GM19438 (cell line): Measurements from ENCODE around the gene CNKSR3.

ENCODE experiments used
- ATAC-seq: cut with Tn5 transposase; IDR thresholded peaks from one replicate; pipeline ENCODE4 v1.9.1; 2021; ENCODE audit warnings: low read depth; ENCODE audit not compliant: unreplicated experiment

Gene CNKSR3

DNA sequence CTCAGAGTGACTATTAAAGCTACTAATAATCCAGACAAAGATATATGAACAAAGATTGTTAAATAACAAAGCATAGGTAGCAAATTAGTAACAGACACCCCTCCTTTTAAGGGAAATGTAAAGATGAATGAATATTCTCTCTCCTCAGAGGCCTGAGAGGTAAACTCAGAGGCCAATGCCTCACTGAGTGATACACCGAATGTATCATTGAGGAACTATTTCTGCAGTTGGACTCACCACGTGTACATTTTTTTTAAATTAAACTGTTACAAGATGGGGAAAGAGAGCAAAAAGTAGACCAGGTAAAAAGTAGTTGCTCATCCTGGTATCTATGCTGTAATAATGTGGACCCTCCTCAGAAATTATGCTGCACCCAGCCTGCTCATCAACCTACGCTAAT, 81.6 kb downstream of the CNKSR3 start:
- no peak for ATAC-seq

GRCh38 chr6:154427446-154427845, 83.0 kb downstream of the CNKSR3 start:
- ATAC-seq = no peak

- no peak for ATAC-seq
Observed at GRCh38 chr6:154426997-154427396, 83.5 kb downstream of the CNKSR3 start.

GRCh38 chr6:154425034-154425433, 85.5 kb downstream of the CNKSR3 start:
- ATAC-seq = no peak

DNA sequence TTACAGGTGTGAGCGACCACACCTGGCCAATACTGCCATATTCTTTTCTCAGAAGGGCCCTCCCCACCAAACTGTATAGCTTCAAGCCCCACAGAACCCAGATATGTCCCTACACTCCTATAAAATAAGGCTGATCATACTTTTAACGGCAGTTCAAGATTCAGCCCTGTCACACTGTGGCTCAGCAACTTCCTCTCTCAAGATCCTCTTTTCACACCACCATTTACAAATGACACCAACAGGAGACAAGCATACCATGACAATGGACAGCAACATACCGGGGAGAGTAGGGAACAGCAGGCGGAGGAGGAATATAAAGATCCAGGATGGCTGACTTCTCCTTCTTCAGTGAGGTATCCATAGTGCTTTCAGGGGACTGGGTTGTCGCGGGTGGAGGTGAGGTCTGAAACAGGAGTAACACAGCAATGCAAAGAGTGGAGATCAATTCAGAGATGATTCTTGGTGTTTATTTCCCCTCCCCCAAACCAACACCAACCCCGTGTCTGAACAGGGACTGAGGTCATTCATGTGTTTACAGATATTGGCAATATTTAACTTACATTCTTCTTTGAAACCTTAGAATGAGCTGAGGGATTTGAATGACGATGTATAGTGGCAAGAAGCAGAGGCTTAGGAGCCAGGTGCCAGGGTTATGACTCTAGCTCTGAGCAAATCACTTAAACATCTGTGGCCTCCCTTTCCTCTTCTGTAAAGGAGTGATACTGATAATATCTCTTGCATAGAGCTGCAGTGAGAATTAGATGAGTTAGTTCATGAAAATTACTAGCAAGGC, 96.3 kb downstream of the CNKSR3 start:
- peak; percentile 63 for ATAC-seq

DNA sequence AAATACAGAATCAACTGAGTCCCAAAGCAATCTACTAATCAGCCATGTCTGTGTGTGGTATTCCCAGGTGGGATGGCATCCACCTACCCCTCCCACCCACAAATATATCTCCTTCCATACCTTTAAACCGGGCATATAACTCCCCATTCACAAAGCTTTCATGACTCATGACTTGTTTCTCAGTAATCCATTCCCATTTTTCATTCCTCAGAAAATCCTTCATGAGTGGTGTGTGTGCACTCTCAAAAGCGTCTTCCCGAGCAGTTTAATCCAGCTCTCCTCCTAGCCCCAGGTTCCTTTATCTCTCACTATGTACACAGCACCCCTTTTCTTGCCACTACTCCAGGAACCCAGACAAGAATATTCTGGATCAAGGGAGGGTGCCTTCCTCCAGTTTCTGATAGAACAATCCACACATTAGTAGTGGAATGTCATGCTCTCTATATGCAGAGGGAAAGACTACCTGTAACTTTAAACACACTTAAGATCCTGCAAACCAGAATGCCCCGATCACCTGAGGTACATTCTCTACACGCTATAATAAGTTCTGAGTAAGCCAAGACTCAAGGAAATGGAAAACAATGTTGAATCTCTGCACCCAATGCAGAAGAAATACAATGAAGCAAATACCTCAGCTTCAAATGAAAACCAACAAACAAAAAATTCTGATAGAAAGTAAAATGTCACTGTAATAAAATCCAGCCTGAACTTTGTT, 98.2 kb downstream of the CNKSR3 start:
- ATAC-seq = no peak

DNA sequence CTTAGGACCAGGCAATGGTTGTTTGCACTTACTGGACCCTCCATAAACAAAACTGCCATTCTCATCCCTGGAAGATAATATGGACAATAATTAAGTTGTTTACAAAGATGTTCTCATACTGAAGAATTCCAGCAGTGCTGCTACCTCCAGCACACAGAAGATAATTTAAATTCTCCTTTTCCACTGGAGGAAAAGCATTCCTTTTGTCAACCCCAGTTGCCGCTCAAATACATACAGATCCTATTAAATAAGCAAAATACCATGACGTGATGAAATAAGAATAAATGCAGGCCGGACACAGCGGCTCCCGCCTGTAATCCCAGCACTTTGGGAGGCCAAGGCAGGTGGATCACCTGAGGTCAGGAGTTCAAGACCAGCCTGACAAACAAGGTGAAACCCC, 99.4 kb downstream of the CNKSR3 start:
- ATAC-seq = no peak

- peak; percentile 36 for ATAC-seq
Observed at GRCh38 chr6:154410619-154411072, 99.8 kb downstream of the CNKSR3 start.

DNA sequence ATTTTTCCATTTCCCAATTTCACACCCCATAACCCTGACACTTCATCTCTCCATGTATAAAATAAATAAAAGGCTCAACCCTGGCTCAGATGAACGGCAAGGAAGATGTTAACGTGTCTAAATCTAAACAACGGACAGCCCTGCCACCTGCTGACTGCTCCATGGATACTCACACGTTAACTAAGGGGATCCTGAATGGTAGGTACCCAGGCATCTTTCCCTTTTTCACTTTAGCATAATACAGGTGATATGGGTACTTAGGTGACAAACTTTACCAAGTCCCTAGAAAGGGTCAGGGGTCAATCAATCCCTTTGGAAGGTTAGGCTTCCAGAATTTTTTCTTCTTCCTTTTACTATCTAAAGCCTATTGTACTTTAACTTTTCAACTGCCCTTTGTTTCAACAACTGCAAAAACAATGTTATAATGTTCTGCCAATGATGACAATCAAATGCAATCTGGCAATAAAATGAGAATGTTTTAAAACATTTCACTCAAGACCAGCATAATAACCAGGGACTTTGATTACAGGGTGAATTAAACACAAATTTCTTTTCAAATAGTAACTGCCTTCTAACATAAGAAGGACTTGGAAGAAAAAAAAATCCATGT, 101.5 kb downstream of the CNKSR3 start:
- ATAC-seq = no peak

DNA sequence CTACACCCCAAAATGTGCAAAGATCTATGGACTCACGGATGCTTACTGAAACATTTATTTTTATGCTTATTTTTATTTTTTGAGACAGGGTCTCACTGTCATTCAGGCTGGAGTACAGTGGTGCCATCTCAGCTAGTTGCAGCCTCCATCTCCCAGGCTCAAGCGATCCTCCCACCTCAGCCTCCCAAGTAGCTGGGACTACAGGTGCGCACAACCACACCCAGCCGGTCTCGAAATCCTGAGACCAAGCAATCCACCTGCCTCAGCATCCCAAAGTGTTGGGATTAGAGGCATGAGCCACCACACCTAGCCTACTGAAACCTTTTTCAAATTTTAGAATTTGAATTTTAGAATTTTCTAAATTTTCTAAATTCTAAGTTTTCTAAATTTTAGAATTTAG, 103.0 kb downstream of the CNKSR3 start:
- no peak for ATAC-seq

DNA sequence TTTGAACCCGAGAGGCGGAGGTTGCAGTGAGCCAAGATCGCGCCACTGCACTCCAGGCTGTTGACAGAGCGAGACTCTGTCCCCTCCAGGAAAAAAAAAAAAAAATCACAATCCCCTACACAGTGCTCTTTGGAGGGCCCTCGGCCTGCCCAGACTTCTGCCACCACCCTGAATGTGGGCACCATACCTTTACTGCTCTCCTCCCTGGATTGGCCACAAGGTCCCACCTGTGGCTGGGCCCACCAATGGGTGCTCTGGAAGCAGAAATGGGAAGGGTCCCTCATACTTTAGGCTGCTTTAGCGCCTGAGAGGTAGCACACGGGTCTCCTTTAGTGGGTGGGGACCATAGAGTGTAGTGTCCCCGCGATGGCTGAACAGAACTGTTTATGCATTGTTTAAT, 103.6 kb downstream of the CNKSR3 start:
- ATAC-seq = no peak

GRCh38 chr6:154406301-154406700, 104.2 kb downstream of the CNKSR3 start:
- ATAC-seq = no peak

DNA sequence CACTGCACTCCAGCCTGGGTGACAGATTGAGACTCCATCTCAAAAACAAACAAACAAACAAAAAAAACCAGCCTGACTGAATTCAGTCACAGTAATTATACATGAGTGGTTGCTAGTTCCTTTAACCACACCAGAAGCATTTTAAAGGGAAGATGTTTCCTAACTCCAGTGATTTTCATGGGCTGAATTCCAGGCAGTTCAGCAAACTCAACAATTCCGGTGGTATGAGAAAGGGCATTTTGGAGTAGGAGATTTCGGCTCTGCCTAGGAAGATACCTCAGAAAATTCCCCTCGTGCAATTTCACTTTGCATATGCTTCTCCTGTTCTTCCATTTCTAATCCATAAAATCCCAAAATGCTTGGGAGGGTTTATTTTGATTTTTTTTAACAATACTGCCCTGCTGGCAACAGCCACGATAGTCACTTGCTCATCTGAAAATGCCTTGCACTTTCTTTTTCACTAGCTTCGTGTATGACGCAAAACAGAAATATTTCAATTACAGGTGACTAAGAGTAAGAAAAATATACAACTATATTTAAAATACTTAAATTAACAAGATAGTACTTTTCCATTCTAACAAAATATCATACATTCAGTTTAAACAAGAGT, 105.6 kb downstream of the CNKSR3 start:
- peak; percentile 50 for ATAC-seq

- ATAC-seq = no peak
Observed at GRCh38 chr6:154403788-154404187, 106.7 kb downstream of the CNKSR3 start.

- ATAC-seq = no peak
Observed at GRCh38 chr6:154402081-154402780, 108.3 kb downstream of the CNKSR3 start.

DNA sequence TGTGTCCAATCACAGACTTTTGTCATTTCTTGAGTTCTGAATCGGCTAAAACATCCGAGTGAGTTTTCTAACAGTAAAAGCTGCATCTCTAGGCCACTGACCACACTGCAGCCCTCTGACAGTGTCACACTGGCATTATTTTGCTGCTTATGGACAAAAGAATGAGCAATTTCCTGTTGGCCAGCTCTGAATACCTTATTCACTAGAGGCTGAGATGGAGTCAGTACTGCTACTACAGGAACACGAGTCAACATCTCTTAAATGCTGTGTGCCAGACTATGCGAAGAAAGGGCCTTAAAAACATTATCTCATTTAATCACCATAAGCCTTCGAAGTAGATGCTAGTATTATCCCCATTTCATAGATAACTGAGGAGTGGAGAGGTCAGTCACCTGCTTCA, 111.4 kb downstream of the CNKSR3 start:
- ATAC-seq = no peak

DNA sequence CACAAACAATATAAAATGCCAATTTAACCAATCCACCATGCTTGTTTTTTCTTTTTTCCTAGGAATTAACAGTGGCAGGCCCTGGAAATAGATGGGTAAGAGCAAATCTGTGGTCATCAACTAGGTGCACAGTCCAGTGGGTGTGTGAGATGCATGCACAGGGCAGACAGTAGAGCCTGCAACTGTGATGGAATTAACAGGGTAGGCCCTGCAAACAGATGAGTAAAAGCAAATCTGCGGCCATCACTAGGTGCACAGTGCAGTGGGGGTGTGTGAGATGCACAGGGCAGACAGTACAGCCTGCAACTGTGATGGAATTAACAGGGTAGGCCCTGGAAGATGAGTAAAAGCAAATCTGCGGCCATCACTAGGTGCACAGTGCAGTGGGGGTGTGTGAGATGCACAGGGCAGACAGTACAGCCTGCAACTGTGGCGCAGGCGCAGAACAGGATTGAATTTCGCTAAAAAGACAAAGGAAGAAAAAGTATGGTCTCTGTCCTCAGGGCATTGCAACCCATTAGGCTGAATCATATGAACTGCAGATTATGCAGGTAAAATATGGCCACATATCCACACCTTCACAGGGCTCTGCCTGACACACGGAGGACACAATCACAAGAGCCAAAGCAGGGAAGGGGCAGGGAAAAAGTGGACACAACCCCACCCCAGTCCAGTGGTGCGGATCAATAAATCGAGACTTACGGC, 112.8 kb downstream of the CNKSR3 start:
- ATAC-seq = no peak

GRCh38 chr6:154395878-154396277, 114.6 kb downstream of the CNKSR3 start:
- no peak for ATAC-seq

- no peak for ATAC-seq
Observed at GRCh38 chr6:154395316-154395715, 115.2 kb downstream of the CNKSR3 start.

GRCh38 chr6:154394571-154394970, 115.9 kb downstream of the CNKSR3 start:
- no peak for ATAC-seq
